ENCODE results near the gene FOXN4. TPM values are rescaled to one million over a fixed set of nuclear protein-coding genes. Genes with fewer than 3 reads are reported as not detected.

The FOXN4 gene
- total and polyA plus RNA-seq, 2 donors (not counting 3 experiments of a cell fraction or from before 2014, with no cell fraction given), result not detected

DNA sequence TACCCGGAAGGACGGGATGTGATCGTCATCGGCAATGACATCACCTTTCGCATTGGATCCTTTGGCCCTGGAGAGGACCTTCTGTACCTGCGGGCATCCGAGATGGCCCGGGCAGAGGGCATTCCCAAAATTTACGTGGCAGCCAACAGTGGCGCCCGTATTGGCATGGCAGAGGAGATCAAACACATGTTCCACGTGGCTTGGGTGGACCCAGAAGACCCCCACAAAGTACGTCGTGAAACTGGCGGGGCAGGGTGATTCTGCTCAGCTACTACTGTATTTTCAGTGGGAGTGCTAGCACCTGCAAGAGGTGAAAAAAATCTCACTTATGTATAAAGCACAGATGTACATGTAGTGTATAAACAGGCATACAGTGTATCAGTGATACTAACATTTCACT is 62.9 kb downstream of the FOXN4 start:
- DNase-seq (ENCODE audit: low read depth, low spot score), result no peak
- dilution Hi-C loops (cut with MboI; ENCODE audit: extremely low pct_ligation_motif_present, low sequenced_read_pairs) (no loop called here), intact Hi-C loops (cut with micrococcal nuclease) (no loop called here)
- no peaks in the 10 kb centered on the region for H3K27me3 ChIP-seq (ENCODE audit: control insufficient read depth in 2 of 2, insufficient read depth in 2 of 2, low read length in 2 of 2)
- no peaks in the 10 kb centered on the region for H3K9me1 ChIP-seq (replicated peaks; ENCODE audit: control insufficient read depth, extremely low read depth, insufficient read depth, low read length)
- no peaks in the 10 kb centered on the region for H3K79me2 ChIP-seq (ENCODE audit: control insufficient read depth, insufficient read depth, low read length)
- ChIA-PET CTCF (interaction anchor here (1.3 to 1.6 kb wide), 2 partner anchors 20 to 134 kb away, joined by 3 to 5 read pairs; no protein-coding TSS in a partner anchor), POLR2A (no interaction called here)
- no peak overlapping the region for H3K4me2 ChIP-seq (ENCODE audit: insufficient read depth, low read length)
- peaks cover 2% of the 10 kb centered on the region for H3K4me1 ChIP-seq (ENCODE audit: control insufficient read depth, extremely low read depth, insufficient read depth, low read length)
- H3K9me3 ChIP-seq (replicated peaks; ENCODE audit: control insufficient read depth, insufficient read depth, low read length), result no peaks in the 10 kb centered on the region
- no peak overlapping the region for H3K9ac ChIP-seq (replicated peaks; ENCODE audit: extremely low read depth, insufficient read depth, low read length)
- no peaks in the 10 kb centered on the region for H4K20me1 ChIP-seq (replicated peaks; ENCODE audit: control insufficient read depth, extremely low read depth, insufficient read depth, low read length)
- no peak overlapping the region for H3K27ac ChIP-seq (ENCODE audit: insufficient read depth, low read depth, low read length)
- no peaks in the 10 kb centered on the region for H3K36me3 ChIP-seq (ENCODE audit: control insufficient read depth in 2 of 2, extremely low read depth in 1 of 2, insufficient read depth in 2 of 2, low read length in 2 of 2)
- no peak overlapping the region for H3K4me3 ChIP-seq (replicated peaks in 1 of 3; ENCODE audit: insufficient read depth in 1 of 3, low read depth in 1 of 3, low read length in 3 of 3)
- BruUV-seq (replicated peaks), result no TSS peak
- TF ChIP-seq MYC (IDR thresholded peaks at IDR 0.05; ENCODE audit: low read depth, low read length) (no peak), POLR2AphosphoS5 (IDR thresholded peaks at IDR 0.05; ENCODE audit: insufficient read depth, low read depth, low read length) (no peak), JUN (IDR thresholded peaks at IDR 0.05; ENCODE audit: borderline replicate concordance, insufficient read depth, insufficient read length, low read depth) (no peak), FOS (IDR thresholded peaks at IDR 0.05; ENCODE audit: borderline replicate concordance, insufficient read depth, low read length) (no peak), EZH2 (IDR thresholded peaks at IDR 0.05; ENCODE audit: borderline replicate concordance, low read depth, low read length, severe bottlenecking) (no peak), GATA2 (IDR thresholded peaks at IDR 0.05; ENCODE audit: insufficient read depth, insufficient read length, low read depth, low read length) (no peak), POLR2A (IDR thresholded peaks at IDR 0.05; ENCODE audit: low read depth, low read length) (no peak)
- TF ChIP-seq, protein P1, sequence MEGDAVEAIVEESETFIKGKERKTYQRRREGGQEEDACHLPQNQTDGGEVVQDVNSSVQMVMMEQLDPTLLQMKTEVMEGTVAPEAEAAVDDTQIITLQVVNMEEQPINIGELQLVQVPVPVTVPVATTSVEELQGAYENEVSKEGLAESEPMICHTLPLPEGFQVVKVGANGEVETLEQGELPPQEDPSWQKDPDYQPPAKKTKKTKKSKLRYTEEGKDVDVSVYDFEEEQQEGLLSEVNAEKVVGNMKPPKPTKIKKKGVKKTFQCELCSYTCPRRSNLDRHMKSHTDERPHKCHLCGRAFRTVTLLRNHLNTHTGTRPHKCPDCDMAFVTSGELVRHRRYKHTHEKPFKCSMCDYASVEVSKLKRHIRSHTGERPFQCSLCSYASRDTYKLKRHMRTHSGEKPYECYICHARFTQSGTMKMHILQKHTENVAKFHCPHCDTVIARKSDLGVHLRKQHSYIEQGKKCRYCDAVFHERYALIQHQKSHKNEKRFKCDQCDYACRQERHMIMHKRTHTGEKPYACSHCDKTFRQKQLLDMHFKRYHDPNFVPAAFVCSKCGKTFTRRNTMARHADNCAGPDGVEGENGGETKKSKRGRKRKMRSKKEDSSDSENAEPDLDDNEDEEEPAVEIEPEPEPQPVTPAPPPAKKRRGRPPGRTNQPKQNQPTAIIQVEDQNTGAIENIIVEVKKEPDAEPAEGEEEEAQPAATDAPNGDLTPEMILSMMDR (IDR thresholded peaks at IDR 0.05; ENCODE audit: extremely low read depth in 1 of 2, insufficient read depth in 1 of 2, low read depth in 1 of 2, low read length in 2 of 2), result no peak
- TF ChIP-seq, protein P2, sequence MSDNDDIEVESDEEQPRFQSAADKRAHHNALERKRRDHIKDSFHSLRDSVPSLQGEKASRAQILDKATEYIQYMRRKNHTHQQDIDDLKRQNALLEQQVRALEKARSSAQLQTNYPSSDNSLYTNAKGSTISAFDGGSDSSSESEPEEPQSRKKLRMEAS (IDR thresholded peaks at IDR 0.05; ENCODE audit: insufficient read depth, insufficient read length), result no peak
- no peak for FAIRE-seq
- no peak overlapping the region for H2AFZ ChIP-seq (ENCODE audit: low read depth, low read length)

Measured in endothelial cell of umbilical vein (primary cell).